Glutamatergic neuron (in vitro differentiated cells): Measurements from ENCODE around the gene EIPR1. TPM values are rescaled to one million over a fixed set of nuclear protein-coding genes. Genes with fewer than 3 reads are reported as not detected.

ENCODE experiments used
- DNase-seq: peaks from one replicate; pipeline ENCODE4 v3.0.0; 2022
- H3K27ac Mint-ChIP-seq: one replicate; pipeline ENCODE4 v1.8.0; 2020; ENCODE audit warnings: mild to moderate bottlenecking, mixed read lengths, inconsistent platforms; ENCODE audit not compliant: unreplicated experiment
- H3K27me3 Mint-ChIP-seq: one replicate; pipeline ENCODE4 v1.8.0; 2020; ENCODE audit warnings: mild to moderate bottlenecking, moderate library complexity, mixed read lengths, inconsistent platforms; ENCODE audit not compliant: unreplicated experiment
- H3K36me3 Mint-ChIP-seq: one replicate; pipeline ENCODE4 v1.8.0; 2020; ENCODE audit warnings: mild to moderate bottlenecking, mixed read lengths, inconsistent platforms; ENCODE audit not compliant: unreplicated experiment
- H3K4me1 Mint-ChIP-seq: one replicate; pipeline ENCODE4 v1.8.0; 2020; ENCODE audit warnings: mild to moderate bottlenecking, low read depth, mixed read lengths, inconsistent platforms; ENCODE audit not compliant: unreplicated experiment
- H3K4me3 Mint-ChIP-seq: one replicate; pipeline ENCODE4 v1.8.0; 2020; ENCODE audit warnings: mild to moderate bottlenecking, mixed read lengths, inconsistent platforms; ENCODE audit not compliant: unreplicated experiment
- H3K9me3 Mint-ChIP-seq: one replicate; pipeline ENCODE4 v1.8.0; 2020; ENCODE audit warnings: mild to moderate bottlenecking, moderate library complexity, mixed read lengths, inconsistent platforms; ENCODE audit not compliant: unreplicated experiment
- CTCF ChIP-seq: fragments of 200-600 bp; sonication (generic); IDR thresholded peaks from one replicate; pipeline ENCODE4 v1.5.0; 2021; ENCODE audit not compliant: partially characterized antibody, unreplicated experiment
- total RNA-seq: library from RNA; stranded (reverse); fragmentation: NEBNext Ultra II Directional; extraction: Animal tissue kit (Norgen Biotek cat#: 25700); gene quantifications from one replicate; pipeline ENCODE4 v1.2.1, GENCODE V29; 2021; ENCODE audit not compliant: unreplicated experiment

The EIPR1 gene
- total RNA-seq, 1 donor from 2014 or later = 43.8 TPM

GRCh38 chr2:3311601-3312000 lies 66.0 kb downstream of the EIPR1 start:
- TF ChIP-seq CTCF = no peak
- Mint-ChIP-seq H3K36me3 (peaks cover 5% of the 10 kb centered on the region), H3K9me3 (peaks cover 3% of the 10 kb centered on the region), H3K27ac (no peak overlapping the region), H3K27me3 (peaks cover 5% of the 10 kb centered on the region), H3K4me3 (no peak overlapping the region), H3K4me1 (peaks cover 45% of the 10 kb centered on the region)
- no peak for DNase-seq

- H3K4me1 Mint-ChIP-seq = peaks cover 41% of the 10 kb centered on the region
- no peak for TF ChIP-seq CTCF
- no peak overlapping the region for H3K4me3 Mint-ChIP-seq
- H3K27me3 Mint-ChIP-seq = peaks cover 5% of the 10 kb centered on the region
- peaks cover 12% of the 10 kb centered on the region for H3K9me3 Mint-ChIP-seq
- H3K27ac Mint-ChIP-seq = peak overlapping the region; percentile 64
- H3K36me3 Mint-ChIP-seq = peaks cover 9% of the 10 kb centered on the region
- DNase-seq = no peak
Observed at GRCh38 chr2:3309496-3310355, 67.9 kb downstream of the EIPR1 start.

DNA sequence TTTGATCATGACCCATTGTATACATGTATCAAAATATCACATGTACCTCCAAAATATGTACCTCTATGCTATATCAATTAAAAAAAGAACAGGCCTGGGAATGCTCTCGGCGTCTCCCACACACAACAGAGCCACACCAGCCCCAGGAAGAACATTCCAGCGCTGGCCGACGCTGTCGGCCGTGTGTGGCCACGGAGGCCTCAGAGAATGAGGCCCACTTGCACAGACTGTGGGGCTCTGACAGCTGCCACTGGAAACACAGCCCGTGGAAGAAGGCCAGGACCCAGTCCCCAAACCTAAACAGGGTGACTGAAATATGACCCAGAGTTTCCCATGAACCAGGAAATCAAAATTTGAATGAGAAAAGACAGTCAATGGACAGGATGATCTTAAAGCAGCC lies 69.7 kb downstream of the EIPR1 start:
- Mint-ChIP-seq H3K4me1 (peaks cover 34% of the 10 kb centered on the region), H3K27ac (peak overlapping the region; percentile 85), H3K9me3 (peaks cover 12% of the 10 kb centered on the region), H3K36me3 (peaks cover 9% of the 10 kb centered on the region), H3K27me3 (peaks cover 8% of the 10 kb centered on the region), H3K4me3 (peak overlapping the region; percentile 66)
- no peak for DNase-seq
- no peak for TF ChIP-seq CTCF

- TF ChIP-seq CTCF = no peak
- Mint-ChIP-seq H3K36me3 (peaks cover 9% of the 10 kb centered on the region), H3K27ac (peak overlapping the region; percentile 22), H3K4me1 (peaks cover 36% of the 10 kb centered on the region), H3K27me3 (peaks cover 13% of the 10 kb centered on the region), H3K4me3 (no peak overlapping the region), H3K9me3 (peaks cover 16% of the 10 kb centered on the region)
- DNase-seq = no peak
Observed at GRCh38 chr2:3307236-3307635, 70.4 kb downstream of the EIPR1 start.

GRCh38 chr2:3305952-3306351 lies 71.7 kb downstream of the EIPR1 start:
- peak overlapping the region; percentile 12 for H3K4me3 Mint-ChIP-seq

More at GRCh38 chr2:3305952-3306351, 71.7 kb downstream of the EIPR1 start:
- H3K27me3 Mint-ChIP-seq = peaks cover 15% of the 10 kb centered on the region
- peaks cover 9% of the 10 kb centered on the region for H3K36me3 Mint-ChIP-seq
- DNase-seq = no peak
- peaks cover 18% of the 10 kb centered on the region for H3K9me3 Mint-ChIP-seq
- peak overlapping the region; percentile 3 for H3K27ac Mint-ChIP-seq
- TF ChIP-seq CTCF = no peak
- peaks cover 44% of the 10 kb centered on the region for H3K4me1 Mint-ChIP-seq
